Breast epithelium (tissue), 3 donors: Measurements from ENCODE around the gene SIAH1.
A peak's percentile ranks its signal among the peaks of the same experiment; 100 is the strongest.

Experiments
- POLR2A ChIP-seq: fragments of 450-650 bp; IDR thresholded peaks from one replicate; pipeline ENCODE4 v1.6.1; 2016; ENCODE audit warnings: antibody characterized with exemption, mild to moderate bottlenecking, moderate library complexity
- POLR2AphosphoS5 ChIP-seq, 3 donors: sonication (generic); formaldehyde crosslinking; IDR thresholded peaks; one replicate each; pipeline ENCODE4 v1.6.1; 2017; ENCODE audit warnings: antibody characterized with exemption in 3 of 3
- TF ChIP-seq, protein P1 (sequence below), 3 donors: fragments of 450-650 bp; IDR thresholded peaks; one replicate each; pipeline ENCODE4 v1.5.1; 2016 to 2017; ENCODE audit warnings: antibody characterized with exemption in 3 of 3, mild to moderate bottlenecking in 3 of 3, moderate library complexity in 3 of 3

DNA sequence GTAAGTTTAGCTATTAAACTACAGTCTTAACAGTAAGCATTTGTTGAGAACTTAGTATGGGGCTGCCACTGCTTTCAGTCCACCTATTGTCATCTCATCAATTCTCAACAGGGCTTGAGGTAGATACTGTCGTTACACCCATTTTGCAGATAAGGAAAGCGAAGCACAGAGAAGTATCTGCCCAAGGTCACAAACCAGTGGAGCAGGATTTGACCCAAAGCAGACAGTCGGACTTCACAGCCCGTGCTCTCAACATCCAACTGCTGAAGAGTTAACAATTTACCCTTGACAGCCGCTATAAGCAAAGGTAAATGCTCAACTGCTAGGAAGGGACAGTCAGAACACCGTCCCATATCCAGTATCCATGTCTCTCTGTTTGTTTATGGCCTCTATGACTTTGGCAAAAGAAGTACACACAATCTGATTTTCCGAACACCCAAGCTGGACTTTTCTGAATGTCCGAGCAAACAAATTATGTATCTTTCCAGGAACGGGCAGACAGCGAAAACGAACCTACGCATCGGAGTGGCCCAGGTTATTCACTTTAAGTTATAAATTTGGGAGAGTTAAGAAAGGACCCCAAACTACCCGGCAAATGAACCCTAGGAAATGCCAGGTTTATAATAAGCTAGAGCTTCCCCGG is 1.2 kb downstream of the SIAH1 start:
- TF ChIP-seq, protein P1, sequence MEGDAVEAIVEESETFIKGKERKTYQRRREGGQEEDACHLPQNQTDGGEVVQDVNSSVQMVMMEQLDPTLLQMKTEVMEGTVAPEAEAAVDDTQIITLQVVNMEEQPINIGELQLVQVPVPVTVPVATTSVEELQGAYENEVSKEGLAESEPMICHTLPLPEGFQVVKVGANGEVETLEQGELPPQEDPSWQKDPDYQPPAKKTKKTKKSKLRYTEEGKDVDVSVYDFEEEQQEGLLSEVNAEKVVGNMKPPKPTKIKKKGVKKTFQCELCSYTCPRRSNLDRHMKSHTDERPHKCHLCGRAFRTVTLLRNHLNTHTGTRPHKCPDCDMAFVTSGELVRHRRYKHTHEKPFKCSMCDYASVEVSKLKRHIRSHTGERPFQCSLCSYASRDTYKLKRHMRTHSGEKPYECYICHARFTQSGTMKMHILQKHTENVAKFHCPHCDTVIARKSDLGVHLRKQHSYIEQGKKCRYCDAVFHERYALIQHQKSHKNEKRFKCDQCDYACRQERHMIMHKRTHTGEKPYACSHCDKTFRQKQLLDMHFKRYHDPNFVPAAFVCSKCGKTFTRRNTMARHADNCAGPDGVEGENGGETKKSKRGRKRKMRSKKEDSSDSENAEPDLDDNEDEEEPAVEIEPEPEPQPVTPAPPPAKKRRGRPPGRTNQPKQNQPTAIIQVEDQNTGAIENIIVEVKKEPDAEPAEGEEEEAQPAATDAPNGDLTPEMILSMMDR (IDR thresholded peaks at IDR 0.05) = no peak
- TF ChIP-seq POLR2A (no peak), POLR2AphosphoS5 (IDR thresholded peaks at IDR 0.05) (peak in 2 of 3 donors; percentile 3 to 10)
